NB4 (cell line): ENCODE measurements around the gene PRR7.
A peak's percentile ranks its signal among the peaks of the same experiment; 100 is the strongest.

Experiments
- POLR2A ChIP-seq: IDR thresholded peaks from 2 replicates; pipeline ENCODE4 v1.6.1; 2011; ENCODE audit warnings: mild to moderate bottlenecking; ENCODE audit not compliant: insufficient read length; ENCODE audit errors: extremely low read depth
- TF ChIP-seq, protein P1 (sequence below): IDR thresholded peaks from one replicate; pipeline ENCODE4 v1.5.1; 2012; ENCODE audit warnings: low read depth, low read length
- TF ChIP-seq, protein P2 (sequence below): IDR thresholded peaks from 2 replicates; pipeline ENCODE4 v1.6.1; 2011; ENCODE audit warnings: low read depth, low read length

DNA sequence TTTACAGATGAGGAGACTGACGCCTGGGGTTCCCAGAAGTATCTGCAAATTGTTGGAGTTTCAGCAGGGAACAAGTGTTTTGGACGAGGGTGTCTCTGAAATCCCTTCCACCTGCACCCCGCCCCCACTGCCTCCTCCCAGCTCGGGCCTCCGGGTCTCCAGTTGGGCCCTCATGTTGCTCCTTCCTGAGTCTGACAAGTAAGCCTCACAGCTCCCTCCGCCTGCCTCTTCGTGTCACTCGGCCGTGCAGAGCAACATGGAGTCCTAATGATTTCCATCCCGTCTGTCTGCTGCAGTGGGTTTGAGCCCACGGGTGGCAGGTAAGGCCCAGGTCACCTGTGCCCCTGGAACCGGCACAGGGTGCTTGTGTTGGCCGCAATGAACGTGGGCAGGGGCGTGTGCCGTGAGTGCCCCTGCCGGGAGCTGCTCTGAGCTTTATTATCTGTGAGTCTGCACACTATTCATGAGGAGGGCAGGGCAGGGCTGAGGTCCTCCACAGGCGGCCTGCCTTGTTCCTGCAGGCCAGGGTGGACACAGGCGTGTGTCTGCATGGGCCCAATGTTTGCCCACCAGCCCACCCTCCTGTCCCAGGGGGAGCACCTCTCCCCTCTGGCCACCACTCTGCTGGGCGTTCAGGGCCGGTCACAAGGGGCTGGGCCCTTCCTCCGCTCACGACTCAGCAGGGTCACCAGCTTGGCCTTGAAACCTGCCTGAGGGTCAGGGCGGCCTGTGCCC lies 56.9 kb downstream of the PRR7 start:
- TF ChIP-seq, protein P1, sequence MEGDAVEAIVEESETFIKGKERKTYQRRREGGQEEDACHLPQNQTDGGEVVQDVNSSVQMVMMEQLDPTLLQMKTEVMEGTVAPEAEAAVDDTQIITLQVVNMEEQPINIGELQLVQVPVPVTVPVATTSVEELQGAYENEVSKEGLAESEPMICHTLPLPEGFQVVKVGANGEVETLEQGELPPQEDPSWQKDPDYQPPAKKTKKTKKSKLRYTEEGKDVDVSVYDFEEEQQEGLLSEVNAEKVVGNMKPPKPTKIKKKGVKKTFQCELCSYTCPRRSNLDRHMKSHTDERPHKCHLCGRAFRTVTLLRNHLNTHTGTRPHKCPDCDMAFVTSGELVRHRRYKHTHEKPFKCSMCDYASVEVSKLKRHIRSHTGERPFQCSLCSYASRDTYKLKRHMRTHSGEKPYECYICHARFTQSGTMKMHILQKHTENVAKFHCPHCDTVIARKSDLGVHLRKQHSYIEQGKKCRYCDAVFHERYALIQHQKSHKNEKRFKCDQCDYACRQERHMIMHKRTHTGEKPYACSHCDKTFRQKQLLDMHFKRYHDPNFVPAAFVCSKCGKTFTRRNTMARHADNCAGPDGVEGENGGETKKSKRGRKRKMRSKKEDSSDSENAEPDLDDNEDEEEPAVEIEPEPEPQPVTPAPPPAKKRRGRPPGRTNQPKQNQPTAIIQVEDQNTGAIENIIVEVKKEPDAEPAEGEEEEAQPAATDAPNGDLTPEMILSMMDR, result no peak
- TF ChIP-seq, protein P2, sequence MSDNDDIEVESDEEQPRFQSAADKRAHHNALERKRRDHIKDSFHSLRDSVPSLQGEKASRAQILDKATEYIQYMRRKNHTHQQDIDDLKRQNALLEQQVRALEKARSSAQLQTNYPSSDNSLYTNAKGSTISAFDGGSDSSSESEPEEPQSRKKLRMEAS, result no peak
- peak; percentile 11 for TF ChIP-seq POLR2A
